Activated CD8-positive, alpha-beta memory T cell treated with anti-CD3 and anti-CD28 coated beads, Interleukin-2, amount 10 ng/mL, durations not matched to agents 7 days and 5 days (primary cell): ENCODE measurements around the gene ZNF385C. TPM values are rescaled to one million over a fixed set of nuclear protein-coding genes. Genes with fewer than 3 reads are reported as not detected.
"Not testable (repeated sequence)": the region's sequence is repeated elsewhere in the genome, so short reads cannot be mapped to it uniquely, and the experiment has no call there.

Experiments
- ATAC-seq: fragments of 150-1000 bp; cut with Tn5 transposase; one replicate; pipeline ENCODE4 v1.10.0; 2021; ENCODE audit warnings: moderate library complexity
- CTCF ChIA-PET: fragments of 350-600 bp; sonication (Branson Sonifier 250); formaldehyde crosslinking; loops from one replicate; lab custom pipeline; 2021; ENCODE audit warnings: antibody characterized with exemption; lab: Charles Lee
- DNase-seq: peaks from one replicate; pipeline ENCODE4 v3.0.0-alpha.2; 2020
- H3K27ac Mint-ChIP-seq: one replicate; pipeline ENCODE4 v1.8.0; 2021; ENCODE audit warnings: mild to moderate bottlenecking, mixed read lengths
- H3K27me3 Mint-ChIP-seq: one replicate; pipeline ENCODE4 v1.8.0; 2021; ENCODE audit warnings: mixed read lengths
- H3K36me3 Mint-ChIP-seq: one replicate; pipeline ENCODE4 v1.8.0; 2021; ENCODE audit warnings: mild to moderate bottlenecking, mixed read lengths
- H3K4me1 Mint-ChIP-seq: one replicate; pipeline ENCODE4 v1.8.0; 2021; ENCODE audit warnings: mixed read lengths
- H3K4me3 Mint-ChIP-seq: one replicate; pipeline ENCODE4 v1.8.0; 2021; ENCODE audit warnings: mild to moderate bottlenecking, moderate library complexity, mixed read lengths
- H3K9me3 Mint-ChIP-seq: one replicate; pipeline ENCODE4 v1.8.0; 2022; ENCODE audit warnings: low read depth, mixed read lengths
- total RNA-seq, 2 experiments: library from RNA; stranded (reverse); gene quantifications; one replicate each; pipeline ENCODE4 v1.2.3, GENCODE V29; 2021

The ZNF385C gene
- total RNA-seq, result under 1 TPM; 0.12 to 0.18 TPM

DNA sequence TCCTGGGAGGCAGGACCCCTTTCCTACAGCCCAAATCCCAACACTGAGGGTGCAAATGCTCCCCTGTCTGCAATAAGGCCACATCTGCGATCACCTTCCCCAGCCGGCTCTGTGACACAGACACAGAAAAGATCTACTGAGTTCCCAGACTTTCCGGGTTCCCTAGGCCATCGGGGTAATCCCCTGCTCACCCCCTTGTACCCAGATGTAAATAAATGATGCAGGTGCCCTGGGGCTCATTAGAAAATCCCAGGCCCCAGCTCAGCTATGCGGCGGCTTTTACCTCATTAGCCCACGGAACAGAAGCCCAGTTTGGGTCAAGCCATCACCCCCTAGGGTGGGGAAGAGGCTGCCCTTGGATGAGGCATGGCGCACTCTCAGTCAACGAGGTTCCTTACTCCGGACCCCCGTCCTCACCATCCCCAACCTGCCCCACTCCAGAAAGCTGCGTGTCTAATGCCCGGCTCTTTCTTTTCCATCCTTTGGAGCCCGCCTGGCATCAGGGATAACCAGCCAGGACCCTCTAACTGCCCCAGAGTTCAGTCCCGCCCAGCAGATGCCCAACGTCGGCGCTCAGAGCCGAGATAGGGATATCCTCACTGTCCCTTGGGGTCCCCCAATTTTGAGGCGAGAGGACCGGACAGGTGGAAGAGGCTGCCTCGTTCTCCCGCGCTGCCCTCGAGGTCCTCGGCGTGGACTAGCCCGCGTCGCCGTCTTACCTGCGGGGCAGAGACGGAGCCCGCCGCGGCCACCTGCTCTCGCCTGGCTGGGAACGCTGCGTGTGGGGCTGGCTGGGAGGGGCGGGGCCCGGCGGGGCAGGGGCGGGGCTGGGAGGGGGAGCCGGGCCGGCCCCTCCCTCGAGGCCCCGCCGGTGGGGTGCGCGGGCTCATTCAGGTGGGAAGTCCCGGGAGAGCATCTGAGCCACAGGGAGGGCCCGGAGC is at the start of gene ZNF385C:
Gene ZNF385C (minus strand): TSS at position 783 of the 941 bp plus-strand sequence. CDS start 35,417 bp downstream, outside the sequence.
- DNase-seq, result no peak
- H3K4me3 Mint-ChIP-seq, result no peak within 1 kb of the TSS
- no peak within 1 kb of the TSS for H3K27ac Mint-ChIP-seq
- H3K9me3 Mint-ChIP-seq, result no peaks in the 10 kb centered on the region
- ATAC-seq, result peak; percentile 60
- H3K36me3 Mint-ChIP-seq, result peaks cover 3% of the 10 kb centered on the region
- peaks cover 6% of the 10 kb centered on the region for H3K4me1 Mint-ChIP-seq
- CTCF ChIA-PET, result interaction anchor here (0.6 to 4.3 kb wide), 7 partner anchors 21 to 931 kb away, joined by 3 to 33 read pairs (median 4); partner anchors contain the start of gene NKIRAS2
- H3K27me3 Mint-ChIP-seq, result peaks cover 32% of the 10 kb centered on the region

- peak overlapping the region; percentile 8 for H3K27ac Mint-ChIP-seq
- H3K4me3 Mint-ChIP-seq, result no peak overlapping the region
- peaks cover 21% of the 10 kb centered on the region for H3K36me3 Mint-ChIP-seq
- ATAC-seq, result no peak
- no peaks in the 10 kb centered on the region for H3K27me3 Mint-ChIP-seq
- no peaks in the 10 kb centered on the region for H3K9me3 Mint-ChIP-seq
- no peak for DNase-seq
- CTCF ChIA-PET, result interaction anchor here (0.6 kb wide), 1 partner anchor 276 kb away, joined by 3 read pairs; no protein-coding TSS in a partner anchor
- H3K4me1 Mint-ChIP-seq, result peaks cover 29% of the 10 kb centered on the region
These were observed 48.8 kb upstream of the ZNF385C start for GRCh38 chr17:42146911-42147607.

DNA sequence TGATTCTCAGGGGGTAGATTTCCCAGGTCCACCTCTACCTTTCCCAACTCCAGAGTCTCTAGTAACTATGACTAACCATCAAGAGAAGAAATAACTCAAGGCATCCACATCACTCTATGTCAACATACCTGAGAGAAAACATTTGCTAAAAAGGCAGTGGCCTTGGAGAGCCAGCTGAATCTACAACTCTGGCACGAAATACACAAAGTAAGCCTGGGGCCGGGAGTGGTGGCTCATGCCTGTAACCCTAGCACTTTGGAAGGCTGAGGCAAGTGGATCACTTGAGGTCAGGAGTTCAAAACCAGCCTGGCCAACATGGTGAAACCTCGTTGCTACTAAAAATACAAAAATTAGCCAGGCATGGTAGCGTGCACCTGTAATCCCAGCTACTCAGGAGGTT is 44.9 kb upstream of the ZNF385C start:
- H3K27ac Mint-ChIP-seq, H3K9me3 Mint-ChIP-seq, ATAC-seq, H3K4me3 Mint-ChIP-seq, DNase-seq, H3K27me3 Mint-ChIP-seq: not testable (repeated sequence)
- H3K36me3 Mint-ChIP-seq, result peaks cover 23% of the 10 kb centered on the region
- CTCF ChIA-PET, result interaction anchor here (1.5 kb wide), 1 partner anchor 75 kb away, joined by 3 read pairs; no protein-coding TSS in a partner anchor
- peaks cover 18% of the 10 kb centered on the region for H3K4me1 Mint-ChIP-seq

DNA sequence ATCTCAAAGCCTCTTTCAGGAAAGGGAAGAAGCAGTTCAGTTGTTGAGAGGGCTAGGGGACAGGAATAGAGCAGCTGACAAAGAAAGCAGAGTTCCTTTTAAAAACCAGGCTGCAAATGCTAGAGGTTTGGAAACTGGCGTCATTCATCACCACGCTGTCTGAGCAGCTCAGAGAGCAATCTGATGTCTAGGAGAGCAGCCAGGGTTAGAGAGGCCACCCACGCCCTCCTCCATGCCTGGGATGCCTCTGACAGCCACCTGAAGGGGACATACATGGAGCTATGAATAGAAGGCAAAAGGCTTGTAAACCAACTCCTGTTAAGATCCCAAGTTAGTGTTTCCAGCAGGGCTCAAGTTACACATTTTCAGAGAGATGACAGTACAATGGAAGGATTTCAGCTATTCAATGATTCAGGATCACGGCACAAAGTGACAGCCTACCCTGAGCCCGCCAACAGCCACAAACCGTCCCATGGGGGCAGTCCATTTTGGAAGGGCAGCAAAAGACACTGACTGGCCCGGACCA is 44.2 kb upstream of the ZNF385C start:
- Mint-ChIP-seq H3K9me3 (no peaks in the 10 kb centered on the region), H3K36me3 (peaks cover 22% of the 10 kb centered on the region), H3K27ac (no peak overlapping the region), H3K4me1 (peaks cover 16% of the 10 kb centered on the region), H3K4me3 (no peak overlapping the region), H3K27me3 (no peaks in the 10 kb centered on the region)
- DNase-seq (no peak), ATAC-seq (no peak)
- CTCF ChIA-PET, result no interaction called here

GRCh38 chr17:42141382-42141781 is 43.1 kb upstream of the ZNF385C start:
- Mint-ChIP-seq H3K36me3 (peaks cover 19% of the 10 kb centered on the region), H3K27me3 (no peaks in the 10 kb centered on the region), H3K9me3 (no peaks in the 10 kb centered on the region), H3K4me1 (peaks cover 19% of the 10 kb centered on the region), H3K4me3 (no peak overlapping the region), H3K27ac (no peak overlapping the region)
- ATAC-seq, result no peak
- CTCF ChIA-PET, result interaction anchor here (1.5 kb wide), 1 partner anchor 116 kb away, joined by 3 read pairs; no protein-coding TSS in a partner anchor
- no peak for DNase-seq

- Mint-ChIP-seq H3K4me1 (peaks cover 25% of the 10 kb centered on the region), H3K36me3 (peaks cover 22% of the 10 kb centered on the region)
- H3K27ac Mint-ChIP-seq, ATAC-seq, DNase-seq, H3K27me3 Mint-ChIP-seq, H3K4me3 Mint-ChIP-seq, H3K9me3 Mint-ChIP-seq: not testable (repeated sequence)
- CTCF ChIA-PET, result interaction anchor here (1.5 to 2.2 kb wide), 2 partner anchors 12 to 115 kb away, joined by 3 to 7 read pairs; no protein-coding TSS in a partner anchor
These were observed 42.4 kb upstream of the ZNF385C start for GRCh38 chr17:42140690-42141089.

DNA sequence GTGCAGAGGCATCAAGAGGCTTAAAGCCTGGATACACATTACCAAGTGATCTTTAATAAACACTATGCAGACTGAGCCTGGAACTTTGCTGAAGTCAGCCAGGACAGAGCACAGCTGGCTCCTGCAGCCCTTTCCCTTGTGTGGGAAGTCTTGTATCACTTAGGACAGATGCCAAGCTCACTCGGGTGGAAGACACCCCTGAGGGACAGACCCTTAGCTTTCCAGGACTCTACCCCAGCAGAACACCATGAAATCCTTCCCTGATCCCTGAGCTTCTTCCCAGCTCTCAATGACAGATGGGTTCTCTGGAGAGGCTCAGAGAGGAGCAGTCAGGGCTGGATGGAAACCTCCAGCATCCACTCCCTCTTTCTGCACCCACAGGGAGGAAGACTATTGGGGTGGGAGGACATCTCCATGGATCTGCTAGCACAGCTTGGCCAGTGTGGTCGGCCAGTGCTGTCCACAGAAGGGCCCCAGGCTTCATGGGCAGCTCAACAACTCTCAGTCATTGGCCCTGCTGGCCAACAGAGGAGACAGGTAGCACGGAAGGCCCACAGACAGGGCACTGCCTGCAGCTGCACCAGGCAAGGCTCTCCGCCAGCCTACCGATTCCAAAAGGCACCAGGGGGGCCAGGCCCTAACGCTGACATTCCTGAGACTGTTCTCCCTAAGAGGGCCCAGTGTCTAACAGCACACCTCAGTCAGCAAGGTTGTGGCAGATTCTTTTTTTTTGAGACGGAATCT is 40.6 kb upstream of the ZNF385C start:
- ATAC-seq (no peak), DNase-seq (no peak)
- Mint-ChIP-seq H3K9me3 (no peaks in the 10 kb centered on the region), H3K27ac (no peak overlapping the region), H3K27me3 (no peaks in the 10 kb centered on the region), H3K4me1 (peaks cover 36% of the 10 kb centered on the region), H3K36me3 (peaks cover 23% of the 10 kb centered on the region), H3K4me3 (no peak overlapping the region)
- CTCF ChIA-PET, result interaction anchor here (0.8 to 2.3 kb wide), 4 partner anchors 14 to 174 kb away, joined by 3 to 11 read pairs (median 6); partner anchors contain the start of gene NKIRAS2

- no peaks in the 10 kb centered on the region for H3K9me3 Mint-ChIP-seq
- ATAC-seq, result no peak
- DNase-seq, result no peak
- CTCF ChIA-PET, result interaction anchor here (0.6 to 4.8 kb wide), 6 partner anchors 18 to 292 kb away, joined by 3 to 16 read pairs (median 4); partner anchors contain the start of gene KCNH4
- no peak overlapping the region for H3K4me3 Mint-ChIP-seq
- peaks cover 14% of the 10 kb centered on the region for H3K36me3 Mint-ChIP-seq
- peaks cover 47% of the 10 kb centered on the region for H3K4me1 Mint-ChIP-seq
- no peaks in the 10 kb centered on the region for H3K27me3 Mint-ChIP-seq
- no peak overlapping the region for H3K27ac Mint-ChIP-seq
These were observed 38.4 kb upstream of the ZNF385C start for GRCh38 chr17:42136654-42137051.

- Mint-ChIP-seq H3K27ac (peak overlapping the region; percentile 65), H3K27me3 (no peaks in the 10 kb centered on the region), H3K4me1 (peaks cover 51% of the 10 kb centered on the region), H3K9me3 (no peaks in the 10 kb centered on the region), H3K4me3 (no peak overlapping the region), H3K36me3 (peaks cover 11% of the 10 kb centered on the region)
- ATAC-seq (no peak), DNase-seq (no peak)
- CTCF ChIA-PET, result interaction anchor here (0.5 to 4.8 kb wide), 7 partner anchors 17 to 190 kb away, joined by 3 to 16 read pairs (median 3); partner anchors contain the start of gene KCNH4
These were observed 37.7 kb upstream of the ZNF385C start for GRCh38 chr17:42135664-42136653.

DNA sequence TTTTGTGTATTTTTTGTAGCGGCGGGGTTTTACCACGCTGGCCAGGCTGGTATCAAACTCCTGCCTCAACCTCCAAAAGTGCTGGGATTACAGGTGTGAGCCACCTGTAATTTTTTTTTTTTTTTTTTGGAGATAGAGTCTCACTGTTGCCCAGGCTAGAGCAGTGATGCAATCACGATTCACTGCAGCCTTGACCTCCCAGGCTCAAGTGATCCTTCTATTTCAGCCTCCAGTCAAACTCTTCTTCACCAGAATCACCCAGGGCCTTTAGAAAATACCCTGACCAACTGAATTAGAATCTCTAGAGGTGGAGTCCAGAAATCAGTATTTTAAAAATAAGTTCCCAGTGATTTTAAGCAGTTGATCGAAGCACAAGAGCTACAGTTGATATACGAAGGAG is 36.9 kb upstream of the ZNF385C start:
- Mint-ChIP-seq H3K27ac (no peak overlapping the region), H3K9me3 (no peaks in the 10 kb centered on the region), H3K4me1 (peaks cover 54% of the 10 kb centered on the region), H3K36me3 (peaks cover 16% of the 10 kb centered on the region), H3K4me3 (no peak overlapping the region), H3K27me3 (no peaks in the 10 kb centered on the region)
- CTCF ChIA-PET, result interaction anchor here (1.1 to 4.8 kb wide), 2 partner anchors 44 to 46 kb away, joined by 3 to 16 read pairs; partner anchors contain the start of gene KCNH4
- DNase-seq, result no peak
- no peak for ATAC-seq

GRCh38 chr17:42133461-42134041 is 35.3 kb upstream of the ZNF385C start:
- H3K36me3 Mint-ChIP-seq, result peaks cover 19% of the 10 kb centered on the region

More at GRCh38 chr17:42133461-42134041, 35.3 kb upstream of the ZNF385C start:
- Mint-ChIP-seq H3K9me3 (no peaks in the 10 kb centered on the region), H3K27ac (peak overlapping the region; percentile 72), H3K27me3 (no peaks in the 10 kb centered on the region), H3K4me1 (peaks cover 51% of the 10 kb centered on the region), H3K4me3 (no peak overlapping the region)
- DNase-seq (no peak), ATAC-seq (peak; percentile 53)
- CTCF ChIA-PET, result interaction anchor here (0.7 to 4.8 kb wide), 4 partner anchors 13 to 48 kb away, joined by 3 to 16 read pairs (median 4); partner anchors contain the start of gene KCNH4
